Ammon's horn (tissue), 1 donor: ENCODE measurements around the gene BAD.

Experiments
- DNase-seq: peaks from one replicate; pipeline ENCODE4 v3.0.0-alpha.2; 2016; ENCODE audit warnings: low spot score

Gene BAD

DNA sequence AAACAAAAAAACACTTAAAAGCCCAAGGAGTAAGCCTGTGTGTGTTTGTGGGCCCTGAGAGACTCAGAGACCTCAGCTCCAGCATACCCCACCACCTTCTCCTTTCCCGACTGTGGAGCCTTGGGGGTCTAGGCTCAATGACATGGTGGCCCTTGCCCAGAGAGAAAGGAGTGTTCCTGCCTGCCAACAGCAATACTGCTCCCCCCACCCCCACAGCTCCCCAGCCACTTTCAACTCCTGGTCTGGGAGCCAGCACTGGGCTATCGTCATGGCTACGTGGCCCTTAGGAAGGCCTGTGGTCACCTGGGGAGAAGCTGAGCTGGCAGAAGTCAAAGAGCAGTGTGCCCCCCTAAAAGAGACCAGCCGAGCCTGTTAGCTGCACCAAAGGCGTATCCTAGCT, 40.4 kb downstream of the BAD start:
- no peak for DNase-seq

GRCh38 chr11:64243236-64243854, 41.1 kb downstream of the BAD start:
- DNase-seq: no peak

- no peak for DNase-seq
These were observed 42.7 kb downstream of the BAD start for GRCh38 chr11:64241491-64242374.

DNA sequence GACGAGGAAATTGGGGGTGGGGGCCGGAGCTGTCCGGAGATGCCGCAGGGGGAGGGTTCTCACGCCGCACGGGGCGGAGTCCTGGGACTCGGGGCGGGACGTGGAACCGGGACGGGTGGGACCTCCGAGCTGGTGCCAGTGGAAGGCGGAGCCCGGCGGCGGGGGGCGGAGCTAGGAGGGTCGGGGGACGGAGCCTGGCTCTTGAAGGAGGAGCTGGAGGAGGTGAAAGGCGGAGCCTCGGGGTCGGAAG, 43.3 kb downstream of the BAD start:
- peak; percentile 100 for DNase-seq

GRCh38 chr11:64240435-64241240, 43.8 kb downstream of the BAD start, which contains the start of gene FKBP2:
TSS of gene FKBP2 (plus strand) at chr11:64241095. CDS start at chr11:64242388, 1,293 bp downstream.
- DNase-seq: peak; percentile 97

DNA sequence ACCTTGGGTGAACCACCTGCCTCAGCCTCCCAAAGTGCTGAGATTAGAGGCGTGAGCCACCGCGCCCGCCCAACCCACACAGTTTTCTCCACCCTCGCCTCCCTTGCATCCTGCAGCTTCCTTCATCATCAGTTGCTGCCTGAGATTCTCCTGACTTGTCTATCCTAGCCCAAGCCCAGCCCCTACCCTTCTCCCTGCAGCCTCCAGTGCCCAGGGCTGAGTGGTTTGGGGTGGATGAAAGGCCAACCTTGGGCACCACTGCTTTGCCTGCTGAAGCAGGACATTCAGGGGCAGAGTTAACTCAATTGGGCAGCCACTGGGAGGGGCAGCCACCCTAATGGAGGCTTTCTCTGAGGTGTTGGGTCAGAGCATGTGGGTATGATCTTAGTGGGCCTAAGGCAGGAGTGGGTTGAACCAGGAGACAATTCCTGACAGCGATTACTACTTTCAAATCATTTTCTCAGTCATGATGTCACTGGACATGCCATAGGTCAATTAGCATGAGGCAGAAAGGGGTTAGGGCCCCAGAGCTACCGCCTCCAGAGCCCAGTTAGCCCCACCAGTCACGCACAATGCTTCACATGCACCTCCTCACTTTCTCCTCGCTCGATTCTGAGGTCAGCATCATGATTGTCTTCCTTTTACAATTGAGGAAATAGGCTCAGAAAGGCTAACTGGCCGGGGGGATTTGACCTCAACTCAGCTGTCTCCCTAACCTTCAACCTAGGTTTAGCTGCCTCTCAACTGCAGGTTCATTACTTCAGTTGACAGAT, 44.6 kb downstream of the BAD start:
- DNase-seq: peak; percentile 71

DNA sequence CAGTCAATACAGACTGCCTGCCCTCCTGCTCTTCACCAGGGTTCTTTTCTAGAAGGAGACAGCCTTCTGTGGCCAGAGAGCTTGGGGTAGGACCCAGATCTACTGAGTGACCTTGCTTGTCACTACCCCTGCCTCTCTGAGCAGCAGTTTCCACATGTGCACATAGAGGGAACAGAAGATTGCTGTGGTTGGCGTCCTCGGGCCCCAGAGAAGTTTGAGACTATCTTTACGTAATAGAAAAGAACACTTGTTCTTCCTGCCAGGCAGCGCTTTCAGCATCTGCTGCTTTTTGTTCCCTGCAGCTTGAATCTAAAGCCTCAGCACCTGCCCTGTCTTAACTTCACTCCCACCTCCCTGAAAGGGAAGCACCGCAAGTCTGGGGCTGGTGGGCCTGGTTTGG, 45.5 kb downstream of the BAD start:
- DNase-seq: peak; percentile 42

- no peak for DNase-seq
These were observed 46.4 kb downstream of the BAD start for GRCh38 chr11:64238076-64238475.

- DNase-seq: no peak
These were observed 46.9 kb downstream of the BAD start for GRCh38 chr11:64237484-64237951.

DNA sequence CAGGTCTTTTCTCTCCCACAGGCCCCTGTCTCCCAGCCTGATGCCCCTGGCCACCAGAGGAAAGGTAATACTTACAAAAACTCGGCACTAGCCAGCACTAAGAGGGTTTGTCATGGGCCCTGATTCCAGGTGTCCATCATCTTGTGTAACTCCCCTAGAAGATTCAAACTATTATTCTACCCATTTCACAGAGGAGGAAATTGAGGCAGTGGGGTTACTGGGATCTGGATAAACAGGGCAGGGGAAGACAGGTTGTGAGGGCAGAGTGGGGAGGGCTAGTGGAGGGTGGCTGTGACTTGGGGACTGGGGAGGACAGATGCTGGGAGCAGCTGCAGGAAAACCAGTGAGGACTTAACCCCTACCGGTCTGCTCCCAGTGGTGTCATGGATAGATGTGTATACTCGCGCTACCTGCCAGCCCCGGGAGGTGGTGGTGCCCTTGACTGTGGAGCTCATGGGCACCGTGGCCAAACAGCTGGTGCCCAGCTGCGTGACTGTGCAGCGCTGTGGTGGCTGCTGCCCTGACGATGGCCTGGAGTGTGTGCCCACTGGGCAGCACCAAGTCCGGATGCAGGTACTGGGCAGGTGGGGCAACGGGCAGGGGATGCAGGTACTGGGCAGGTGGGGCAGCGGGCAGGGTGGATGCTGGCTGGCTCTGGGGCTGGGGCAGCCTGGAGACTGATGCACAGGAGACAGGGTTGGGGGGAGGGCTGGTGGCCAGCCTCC, 48.9 kb downstream of the BAD start:
- DNase-seq: no peak

DNA sequence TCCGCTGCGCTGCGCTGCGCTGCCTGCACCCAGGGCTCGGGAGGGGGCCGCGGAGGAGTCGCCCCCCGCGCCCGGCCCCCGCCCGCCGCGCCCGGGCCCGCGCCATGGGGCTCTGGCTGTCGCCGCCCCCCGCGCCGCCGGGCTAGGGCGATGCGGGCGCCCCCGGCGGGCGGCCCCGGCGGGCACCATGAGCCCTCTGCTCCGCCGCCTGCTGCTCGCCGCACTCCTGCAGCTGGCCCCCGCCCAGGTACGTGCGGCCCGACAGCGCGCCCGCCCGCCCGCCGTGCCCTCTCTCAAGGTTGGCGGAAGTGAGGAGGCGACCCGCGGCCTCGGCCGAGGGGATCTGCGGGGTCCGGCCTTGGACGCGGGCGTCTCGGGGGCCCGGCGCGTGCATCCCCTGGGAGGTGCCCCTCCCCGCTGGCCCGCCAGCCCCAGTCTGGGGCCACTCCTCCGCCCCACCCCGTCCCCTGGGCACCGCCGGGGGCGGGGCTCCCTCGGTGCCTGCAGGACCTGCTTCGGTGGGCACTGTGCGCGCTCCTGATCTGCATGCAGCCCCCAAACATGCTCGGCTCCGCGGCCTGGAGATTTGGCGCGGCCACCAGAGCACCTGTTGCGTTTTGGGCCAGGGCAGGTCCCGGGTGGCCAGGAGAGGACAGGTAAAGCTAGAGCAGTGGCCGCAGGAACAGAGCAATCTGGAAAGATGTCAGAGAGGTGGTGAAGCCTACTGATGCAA, 49.7 kb downstream of the BAD start:
- no peak for DNase-seq

- peak; percentile 77 for DNase-seq
These were observed 50.4 kb downstream of the BAD start, which contains the start of gene VEGFB for GRCh38 chr11:64233913-64234586. TSS of gene VEGFB (plus strand) at chr11:64234584. CDS start at chr11:64234834, 250 bp downstream.

GRCh38 chr11:64232967-64233315, 51.5 kb downstream of the BAD start:
- DNase-seq: no peak

- DNase-seq: no peak
These were observed 52.1 kb downstream of the BAD start for GRCh38 chr11:64232182-64232966.

DNA sequence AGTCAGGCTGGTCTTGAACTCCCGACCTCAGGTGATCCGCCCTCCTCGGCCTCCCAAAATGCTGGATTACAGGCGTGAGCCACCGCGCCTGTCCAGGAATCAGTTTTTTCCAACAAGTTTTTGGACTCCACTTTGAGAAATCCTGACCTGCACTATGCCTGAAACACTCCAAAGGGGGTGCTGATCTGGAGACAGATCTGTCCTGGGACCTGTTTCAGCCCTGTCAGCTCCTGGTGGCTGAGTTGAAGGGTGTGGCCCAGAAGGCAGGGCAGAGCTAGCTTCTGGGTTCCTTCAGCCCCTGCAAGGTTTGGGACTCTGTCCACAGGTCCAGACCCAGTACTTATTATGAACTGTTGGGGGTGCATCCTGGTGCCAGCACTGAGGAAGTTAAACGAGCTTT, 52.9 kb downstream of the BAD start:
- DNase-seq: no peak

DNA sequence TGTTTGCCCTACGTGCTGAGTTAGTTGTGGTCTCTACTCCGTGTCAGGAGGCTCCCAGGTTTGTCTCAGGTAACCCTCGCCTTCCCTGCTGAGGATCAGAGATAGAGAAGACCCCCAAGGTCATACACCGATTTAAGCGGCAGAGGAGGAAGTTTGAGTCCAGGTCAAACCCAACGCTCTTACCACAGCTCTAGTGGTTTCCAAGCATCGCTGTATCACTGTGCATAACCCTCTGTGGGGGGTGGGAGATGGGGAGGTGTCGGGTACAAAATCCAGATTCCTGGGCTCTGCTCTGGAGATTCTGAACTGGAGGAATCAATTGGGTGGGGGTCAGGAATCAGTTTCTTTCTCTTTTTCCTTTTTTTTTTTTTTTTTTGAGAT, 53.5 kb downstream of the BAD start:
- no peak for DNase-seq

GRCh38 chr11:64230171-64230984, 54.1 kb downstream of the BAD start, which contains the start of gene DNAJC4:
TSS of gene DNAJC4 (plus strand) at chr11:64230548. CDS start at chr11:64230855, 307 bp downstream.
- DNase-seq: peak; percentile 95

DNA sequence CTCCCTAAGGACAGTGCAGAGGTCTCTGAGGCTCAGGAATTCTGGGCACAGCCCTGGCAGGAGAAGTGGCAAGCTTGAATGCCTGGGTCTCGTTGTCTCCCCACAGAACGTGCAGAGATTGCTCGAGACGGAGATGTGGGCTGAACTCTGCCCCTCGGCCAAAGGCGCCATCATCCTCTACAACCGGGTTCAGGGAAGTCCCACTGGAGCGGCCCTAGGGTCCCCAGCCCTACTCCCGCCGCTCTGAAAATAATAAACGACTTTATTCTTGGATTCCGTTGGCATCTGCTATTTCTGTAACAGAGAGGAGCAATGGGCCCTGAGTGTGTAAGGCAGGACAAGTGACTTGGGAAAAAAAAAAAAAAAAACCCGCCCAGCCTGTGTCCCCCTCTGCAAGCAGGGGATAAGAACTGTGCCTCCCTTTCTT, 54.7 kb downstream of the BAD start:
- DNase-seq: no peak
